Mucosa of rectum (tissue), 2 donors: ENCODE measurements around the gene LRRN1.

Source experiments
- H3K27ac ChIP-seq, 2 donors: one replicate each; pipeline ENCODE4 v1.7.0; 2013; ENCODE audit warnings: inconsistent platforms in 2 of 2, low read depth in 2 of 2, low read length in 2 of 2
- H3K27me3 ChIP-seq, 2 donors: one replicate each; pipeline ENCODE4 v1.7.0; 2013; ENCODE audit warnings: low read length in 2 of 2; ENCODE audit not compliant: control insufficient read depth in 2 of 2, insufficient read depth in 2 of 2
- H3K36me3 ChIP-seq, 2 donors: one replicate each; pipeline ENCODE4 v1.7.0; 2013; ENCODE audit warnings: low read length in 2 of 2; ENCODE audit not compliant: control insufficient read depth in 2 of 2, insufficient read depth in 2 of 2
- H3K4me1 ChIP-seq, 2 donors: one replicate each; pipeline ENCODE4 v1.7.0; 2013; ENCODE audit warnings: low read length in 2 of 2, mild to moderate bottlenecking in 1 of 2; ENCODE audit not compliant: control insufficient read depth in 2 of 2, insufficient read depth in 2 of 2
- H3K4me3 ChIP-seq, 2 donors: one replicate each; pipeline ENCODE4 v1.7.0; 2013; ENCODE audit warnings: low read length in 2 of 2
- H3K9ac ChIP-seq, 2 donors: one replicate each; pipeline ENCODE4 v1.7.0; 2013; ENCODE audit warnings: low read length in 2 of 2, low read depth in 1 of 2, mild to moderate bottlenecking in 1 of 2
- H3K9me3 ChIP-seq, 2 donors: one replicate each; pipeline ENCODE4 v1.7.0; 2013; ENCODE audit warnings: low read length in 2 of 2; ENCODE audit not compliant: control insufficient read depth in 2 of 2
- donor health status: healthy.
- donor health status: Normal muscosa, but diverticular disease.

LRRN1 gene

GRCh38 chr3:3778641-3779270, 20.5 kb upstream of the LRRN1 start:
- Histone ChIP-seq H3K27ac (no peak overlapping the region), H3K4me1 (no peaks in the 10 kb centered on the region), H3K27me3 (no peaks in the 10 kb centered on the region), H3K9ac (no peak overlapping the region), H3K9me3 (peaks cover 0 to 3% of the 10 kb centered on the region in 2 donors), H3K4me3 (no peak overlapping the region), H3K36me3 (no peaks in the 10 kb centered on the region)

DNA sequence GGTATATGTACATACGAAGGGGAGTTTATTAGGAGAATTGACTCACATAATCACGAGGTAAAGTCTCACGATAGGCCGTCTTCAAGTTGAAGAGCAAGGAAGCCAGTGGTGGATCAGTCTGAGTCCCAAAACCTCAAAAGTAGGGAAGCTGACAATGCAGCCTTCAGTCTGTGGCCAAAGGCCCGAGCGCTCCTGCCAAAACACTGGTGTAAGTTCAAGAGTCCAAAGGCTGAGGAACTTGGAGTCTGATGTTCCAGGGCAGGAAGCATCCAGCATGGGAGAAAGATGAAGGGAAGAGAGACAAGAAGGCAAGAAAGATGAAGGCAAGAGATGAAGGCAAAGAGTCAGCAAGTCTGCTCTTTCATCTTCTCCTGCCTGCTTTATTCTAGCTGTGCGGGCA, 16.8 kb upstream of the LRRN1 start:
- Histone ChIP-seq H3K27ac (no peak overlapping the region), H3K4me1 (no peaks in the 10 kb centered on the region), H3K9me3 (no peaks in the 10 kb centered on the region), H3K4me3 (no peak overlapping the region), H3K9ac (no peak overlapping the region), H3K27me3 (no peaks in the 10 kb centered on the region), H3K36me3 (no peaks in the 10 kb centered on the region)

DNA sequence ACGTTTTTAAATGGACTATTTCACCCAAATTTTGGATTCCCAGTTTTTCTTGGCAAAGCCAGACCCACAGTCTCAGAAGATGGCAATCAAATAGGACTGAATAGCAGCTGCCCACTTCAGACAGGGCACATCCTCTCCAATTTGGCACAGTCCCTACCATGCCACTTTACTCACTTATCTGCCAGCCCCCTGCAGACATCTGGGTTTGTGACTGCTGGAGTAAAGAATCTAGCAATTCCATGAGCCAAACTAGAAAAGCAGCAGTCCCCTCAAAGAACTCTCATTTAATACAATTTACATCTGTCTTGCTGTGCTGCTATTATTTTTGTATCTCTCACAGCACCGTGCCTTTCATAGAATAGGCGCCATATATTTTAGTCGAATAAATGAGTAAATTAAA, 16.0 kb upstream of the LRRN1 start:
- no peaks in the 10 kb centered on the region for H3K4me1 ChIP-seq
- H3K27me3 ChIP-seq, result no peaks in the 10 kb centered on the region
- H3K9ac ChIP-seq, result no peak overlapping the region
- no peaks in the 10 kb centered on the region for H3K36me3 ChIP-seq
- H3K27ac ChIP-seq, result no peak overlapping the region
- no peak overlapping the region for H3K4me3 ChIP-seq
- no peaks in the 10 kb centered on the region for H3K9me3 ChIP-seq

DNA sequence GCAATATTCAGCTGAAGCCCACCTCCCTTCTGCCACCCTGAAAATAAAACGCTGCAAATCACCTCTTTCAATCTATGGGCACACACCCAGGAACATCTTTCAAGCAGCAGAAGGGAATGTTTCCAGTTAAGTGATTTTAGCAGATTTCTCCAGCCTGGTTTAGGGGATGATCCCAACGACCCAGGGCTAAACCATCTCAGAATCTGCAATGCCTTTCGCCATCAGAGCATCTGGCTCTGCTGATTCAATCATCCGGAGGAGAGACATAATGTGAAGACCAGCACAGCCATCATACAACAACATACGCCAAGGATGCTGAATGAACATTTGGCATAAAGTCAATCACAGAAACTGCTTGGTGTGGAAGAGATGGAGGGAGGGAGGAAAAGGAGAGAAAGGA, 15.5 kb upstream of the LRRN1 start:
- Histone ChIP-seq H3K9me3 (no peaks in the 10 kb centered on the region), H3K9ac (no peak overlapping the region), H3K27ac (no peak overlapping the region), H3K4me3 (no peak overlapping the region), H3K36me3 (no peaks in the 10 kb centered on the region), H3K4me1 (no peaks in the 10 kb centered on the region), H3K27me3 (no peaks in the 10 kb centered on the region)

DNA sequence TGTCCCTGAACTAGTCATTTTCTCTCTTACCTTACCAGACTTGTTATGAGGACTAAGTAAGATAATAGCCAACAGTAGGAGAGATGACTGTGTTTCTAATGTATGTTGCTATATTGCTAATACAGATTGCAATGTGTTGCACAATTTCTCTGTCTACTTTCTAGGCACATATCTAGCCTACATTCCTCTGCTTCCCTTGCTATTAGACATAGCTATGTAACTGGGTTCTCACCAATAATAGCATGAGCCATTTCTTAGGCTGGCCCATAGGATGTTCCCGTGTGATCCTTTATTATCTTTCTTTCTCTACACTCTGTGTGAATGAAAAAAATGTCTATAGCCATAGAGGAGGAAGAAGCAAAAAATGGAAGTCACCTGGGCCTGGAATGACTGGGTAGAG, 6.8 kb upstream of the LRRN1 start:
- no peaks in the 10 kb centered on the region for H3K4me1 ChIP-seq
- H3K9me3 ChIP-seq, result no peaks in the 10 kb centered on the region
- H3K4me3 ChIP-seq, result no peak overlapping the region
- H3K27me3 ChIP-seq, result peaks cover 0 to 1% of the 10 kb centered on the region in 2 donors
- H3K36me3 ChIP-seq, result no peaks in the 10 kb centered on the region
- H3K9ac ChIP-seq, result no peak overlapping the region
- no peak overlapping the region for H3K27ac ChIP-seq

DNA sequence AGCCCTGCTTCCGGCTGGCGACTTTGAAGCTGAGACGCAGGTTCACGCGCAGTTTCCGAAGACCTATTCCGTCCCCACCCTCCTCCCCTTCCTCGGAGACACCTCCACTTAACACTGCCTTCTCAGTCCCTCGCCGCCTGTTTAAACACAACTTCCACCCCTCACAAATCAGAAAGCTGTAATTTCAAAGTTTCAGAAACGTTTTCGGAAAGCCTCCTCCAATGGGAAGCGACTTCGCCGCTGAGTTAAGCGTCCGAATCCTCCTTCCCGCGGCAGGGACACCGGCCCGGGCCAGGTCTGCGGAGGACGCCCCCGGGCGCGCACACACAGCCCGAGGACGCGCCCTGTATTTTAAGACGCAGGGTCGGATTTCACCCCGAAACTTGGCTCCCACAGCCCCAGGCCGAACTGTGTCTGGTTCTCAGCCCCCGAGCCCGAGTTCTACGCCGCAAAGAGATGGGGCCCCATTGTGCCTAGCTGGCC, 559 bp upstream of the LRRN1 start:
- Histone ChIP-seq H3K4me1 (peaks cover 3% of the 10 kb centered on the region in 2 donors), H3K9me3 (no peaks in the 10 kb centered on the region), H3K36me3 (no peaks in the 10 kb centered on the region), H3K27ac (no peak overlapping the region), H3K4me3 (peak overlapping the region; percentile 47 to 60), H3K9ac (no peak overlapping the region), H3K27me3 (peaks cover 20 to 21% of the 10 kb centered on the region in 2 donors)

- Histone ChIP-seq H3K9me3 (no peaks in the 10 kb centered on the region), H3K27me3 (peaks cover 20 to 21% of the 10 kb centered on the region in 2 donors), H3K9ac (no peak overlapping the region), H3K36me3 (no peaks in the 10 kb centered on the region), H3K27ac (no peak overlapping the region), H3K4me1 (peaks cover 3% of the 10 kb centered on the region in 2 donors), H3K4me3 (peak overlapping the region; percentile 56 to 57)
These were observed 837 bp downstream of the LRRN1 start for GRCh38 chr3:3800080-3800455.

GRCh38 chr3:3800685-3801493, 1.7 kb downstream of the LRRN1 start:
- Histone ChIP-seq H3K27me3 (peaks cover 20 to 21% of the 10 kb centered on the region in 2 donors), H3K9me3 (no peaks in the 10 kb centered on the region), H3K36me3 (no peaks in the 10 kb centered on the region), H3K4me1 (peaks cover 3% of the 10 kb centered on the region in 2 donors), H3K27ac (no peak overlapping the region), H3K4me3 (peak overlapping the region; percentile 29 to 43), H3K9ac (peak overlapping the region in 1 of 2 donors; percentile 1)

DNA sequence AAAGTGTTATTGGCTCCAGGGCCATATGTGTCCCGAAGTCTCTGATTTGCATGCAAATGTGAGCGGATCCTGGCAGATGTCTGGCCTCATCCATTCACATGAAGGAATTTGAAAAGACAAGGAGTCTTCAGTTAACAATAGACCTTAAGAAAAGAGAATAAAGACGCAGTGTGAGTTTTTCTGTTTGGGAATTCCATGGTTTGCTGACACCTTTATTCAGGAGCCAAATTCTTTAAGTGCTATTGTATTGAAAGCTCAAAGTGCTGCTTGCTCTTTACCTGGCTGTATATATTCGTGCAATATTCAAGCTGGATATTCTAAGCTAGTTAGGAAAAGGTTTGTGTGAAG, 2.2 kb downstream of the LRRN1 start:
- H3K36me3 ChIP-seq, result no peaks in the 10 kb centered on the region
- H3K9ac ChIP-seq, result no peak overlapping the region
- H3K27me3 ChIP-seq, result peaks cover 20 to 21% of the 10 kb centered on the region in 2 donors
- no peak overlapping the region for H3K27ac ChIP-seq
- H3K4me3 ChIP-seq, result no peak overlapping the region
- peaks cover 3% of the 10 kb centered on the region in 2 donors for H3K4me1 ChIP-seq
- H3K9me3 ChIP-seq, result no peaks in the 10 kb centered on the region

- Histone ChIP-seq H3K36me3 (no peaks in the 10 kb centered on the region), H3K27ac (no peak overlapping the region), H3K9ac (no peak overlapping the region), H3K4me1 (peaks cover 3% of the 10 kb centered on the region in 2 donors), H3K9me3 (no peaks in the 10 kb centered on the region), H3K4me3 (no peak overlapping the region), H3K27me3 (peaks cover 20 to 21% of the 10 kb centered on the region in 2 donors)
These were observed 2.8 kb downstream of the LRRN1 start for GRCh38 chr3:3802046-3802445.
